H1 (cell line): ENCODE measurements around the gene EPHA3. TPM values are rescaled to one million over a fixed set of nuclear protein-coding genes. Genes with fewer than 3 reads are reported as not detected.

Experiments used
- CTCF ChIA-PET: fragments of 300-600 bp; sonication (Branson Sonifier 250); formaldehyde crosslinking; loops from one replicate; lab custom pipeline; 2021; ENCODE audit not compliant: partially characterized antibody; lab: Charles Lee
- POLR2A ChIA-PET: fragments of 300-600 bp; sonication (Branson Sonifier 250); formaldehyde crosslinking; loops from one replicate; lab custom pipeline; 2021; ENCODE audit warnings: inconsistent platforms; ENCODE audit not compliant: partially characterized antibody; lab: Charles Lee
- DNase-seq, 2 experiments: peaks; one replicate each; pipeline versions ENCODE4 v3.0.0 to v3.0.0-alpha.2; 2010 to 2022; ENCODE audit warnings: low spot score in 2 of 2, low read depth in 1 of 2, mixed read lengths in 1 of 2
- FAIRE-seq: peaks from 2 replicates; lab custom pipeline; 2011; peaks lifted over from hg19 to GRCh38; lab: Jason Lieb, UNC
- H2AFZ ChIP-seq: 2 replicates; pipeline ENCODE4 v1.8.1; 2012; ENCODE audit warnings: low read length, inconsistent platforms
- H2AK5ac ChIP-seq: 2 replicates; pipeline ENCODE4 v1.6.1; 2013; ENCODE audit warnings: low read depth, low read length
- H2BK120ac ChIP-seq: replicated peaks from 2 replicates; pipeline ENCODE3; 2013; ENCODE audit warnings: low read depth, low read length, inconsistent platforms
- H2BK12ac ChIP-seq: 2 replicates; pipeline ENCODE4 v1.6.1; 2013; ENCODE audit warnings: low read depth, low read length
- H2BK15ac ChIP-seq: 2 replicates; pipeline ENCODE4 v1.6.1; 2013; ENCODE audit warnings: low read length
- H2BK20ac ChIP-seq: 2 replicates; pipeline ENCODE4 v1.6.1; 2013; ENCODE audit warnings: low read length
- H2BK5ac ChIP-seq: 2 replicates; pipeline ENCODE4 v1.6.1; 2013; ENCODE audit warnings: low read depth, low read length
- H3K14ac ChIP-seq: 2 replicates; pipeline ENCODE4 v1.6.1; 2013; ENCODE audit warnings: inconsistent platforms; ENCODE audit not compliant: insufficient read length
- H3K18ac ChIP-seq: 2 replicates; pipeline ENCODE4 v1.6.1; 2013; ENCODE audit warnings: low read length; ENCODE audit errors: extremely low read depth
- H3K23ac ChIP-seq: 2 replicates; pipeline ENCODE4 v1.6.1; 2013; ENCODE audit warnings: inconsistent platforms; ENCODE audit not compliant: insufficient read length
- H3K23me2 ChIP-seq: 2 replicates; pipeline ENCODE4 v1.6.1; 2013; ENCODE audit warnings: low read depth, low read length
- H3K27ac ChIP-seq: 2 replicates; pipeline ENCODE4 v1.6.1; 2011; ENCODE audit warnings: low read depth, low read length, inconsistent platforms
- H3K27me3 ChIP-seq, 4 experiments: replicated peaks in 1 of 4; 1 replicate in 1 of 4; 2 replicates in 3 of 4; pipeline versions ENCODE4 v1.6.1 to v1.8.1; 2011 to 2013; ENCODE audit warnings: low read length in 3 of 4, mild to moderate bottlenecking in 3 of 4, inconsistent platforms in 2 of 4, mixed read lengths in 2 of 4, moderate library complexity in 1 of 4; ENCODE audit not compliant: control insufficient read depth in 3 of 4, insufficient read depth in 3 of 4; ENCODE audit errors: extremely low read depth in 1 of 4
- H3K36me3 ChIP-seq, 4 experiments: 2 replicates each; pipeline versions ENCODE4 v1.6.1 to v1.8.1; 2011 to 2013; ENCODE audit warnings: mild to moderate bottlenecking in 4 of 4, low read length in 3 of 4, moderate library complexity in 2 of 4, control low read depth in 1 of 4, inconsistent platforms in 1 of 4; ENCODE audit not compliant: insufficient read depth in 4 of 4, control insufficient read depth in 2 of 4
- H3K4ac ChIP-seq: replicated peaks from 2 replicates; pipeline ENCODE3; 2013; ENCODE audit warnings: low read length, low read depth, mixed read lengths, inconsistent platforms; ENCODE audit not compliant: insufficient read length
- H3K4me1 ChIP-seq, 4 experiments: replicated peaks in 1 of 4; 1 replicate in 1 of 4; 2 replicates in 3 of 4; pipeline versions ENCODE4 v1.6.1 to v1.8.1; 2011 to 2013; ENCODE audit warnings: low read length in 3 of 4, inconsistent platforms in 2 of 4, mixed read lengths in 1 of 4; ENCODE audit not compliant: insufficient read depth in 4 of 4, control insufficient read depth in 3 of 4
- H3K4me2 ChIP-seq, 2 experiments: 2 replicates each; pipeline versions ENCODE4 v1.6.1 to v1.8.1; 2011 to 2013; ENCODE audit warnings: low read depth in 2 of 2, low read length in 2 of 2, control low read depth in 1 of 2, inconsistent platforms in 1 of 2, mild to moderate bottlenecking in 1 of 2; ENCODE audit not compliant: insufficient read depth in 1 of 2
- H3K4me3 ChIP-seq, 4 experiments: fragments of 200-600, 300-600 bp in 1 of 4; sonication (generic), shearing (Covaris generic), sonication (Bioruptor Twin) in 1 of 4; 2 replicates each; pipeline versions ENCODE4 v1.5.1 to v1.8.1; 2011 to 2016; ENCODE audit warnings: low read length in 4 of 4, low read depth in 3 of 4, control low read depth in 2 of 4, inconsistent platforms in 2 of 4, mild to moderate bottlenecking in 2 of 4, mixed read lengths in 1 of 4, moderate library complexity in 1 of 4; ENCODE audit not compliant: insufficient read depth in 2 of 4; ENCODE audit errors: extremely low read depth in 1 of 4
- H3K56ac ChIP-seq: replicated peaks from 2 replicates; pipeline ENCODE3; 2013; ENCODE audit warnings: low read depth, mild to moderate bottlenecking, mixed read lengths, low read length, inconsistent platforms; ENCODE audit not compliant: insufficient read length
- H3K79me1 ChIP-seq: 2 replicates; pipeline ENCODE4 v1.6.1; 2013; ENCODE audit warnings: low read depth, low read length, control low read depth
- H3K79me2 ChIP-seq, 2 experiments: 2 replicates each; pipeline versions ENCODE4 v1.6.1 to v1.8.1; 2012 to 2013; ENCODE audit warnings: low read length in 2 of 2, mild to moderate bottlenecking in 2 of 2, inconsistent platforms in 1 of 2; ENCODE audit not compliant: insufficient read depth in 2 of 2, control insufficient read depth in 1 of 2
- H3K9ac ChIP-seq, 4 experiments: replicated peaks in 1 of 4; 1 replicate in 1 of 4; 2 replicates in 3 of 4; pipeline versions ENCODE4 v1.6.1 to v1.8.1; 2011 to 2013; ENCODE audit warnings: low read depth in 3 of 4, low read length in 3 of 4, control low read depth in 2 of 4, mild to moderate bottlenecking in 2 of 4, moderate library complexity in 2 of 4, inconsistent platforms in 1 of 4; ENCODE audit errors: extremely low read depth in 1 of 4
- H3K9me3 ChIP-seq, 2 experiments: 2 replicates each; pipeline versions ENCODE4 v1.6.1 to v1.8.1; 2012 to 2013; ENCODE audit warnings: mild to moderate bottlenecking in 2 of 2, moderate library complexity in 2 of 2, control low read depth in 1 of 2, inconsistent platforms in 1 of 2, low read depth in 1 of 2, low read length in 1 of 2, mixed read lengths in 1 of 2; ENCODE audit not compliant: insufficient read depth in 2 of 2
- H4K20me1 ChIP-seq, 2 experiments: replicated peaks in 1 of 2; 2 replicates each; pipeline versions ENCODE3 to v1.8.1; 2011 to 2013; ENCODE audit warnings: inconsistent platforms in 2 of 2, low read length in 2 of 2, mild to moderate bottlenecking in 1 of 2; ENCODE audit not compliant: insufficient read depth in 2 of 2, control insufficient read depth in 1 of 2
- H4K5ac ChIP-seq: 2 replicates; pipeline ENCODE4 v1.6.1; 2013; ENCODE audit warnings: low read length, low read depth, mixed read lengths, inconsistent platforms; ENCODE audit not compliant: insufficient read length
- H4K8ac ChIP-seq: 2 replicates; pipeline ENCODE4 v1.8.0; 2013; ENCODE audit warnings: mild to moderate bottlenecking, moderate library complexity, low read length, inconsistent platforms; ENCODE audit not compliant: insufficient read depth; ENCODE audit errors: extremely low read depth
- H4K91ac ChIP-seq: replicated peaks from 2 replicates; pipeline ENCODE3; 2013; ENCODE audit warnings: low read length, mixed read lengths, inconsistent platforms; ENCODE audit not compliant: insufficient read length
- EP300 ChIP-seq, 2 experiments: IDR thresholded peaks; 1 replicate in 1 of 2; 2 replicates in 1 of 2; pipeline ENCODE4 v1.6.1; 2011 to 2012; ENCODE audit warnings: low read depth in 2 of 2, low read length in 2 of 2, mild to moderate bottlenecking in 2 of 2, borderline replicate concordance in 1 of 2, inconsistent platforms in 1 of 2, moderate library complexity in 1 of 2
- HDAC2 ChIP-seq, 2 experiments: fragments of 300-600 bp in 1 of 2; sonication (generic) in 1 of 2; IDR thresholded peaks; 2 replicates each; pipeline ENCODE4 v1.6.1; 2011 to 2012; ENCODE audit warnings: low read depth in 2 of 2, low read length in 2 of 2, mild to moderate bottlenecking in 2 of 2, moderate library complexity in 2 of 2, borderline replicate concordance in 1 of 2, inconsistent platforms in 1 of 2
- NANOG ChIP-seq: IDR thresholded peaks from 2 replicates; pipeline ENCODE4 v1.6.1; 2011; ENCODE audit warnings: low read length, low read depth, mild to moderate bottlenecking, inconsistent platforms; ENCODE audit not compliant: insufficient read depth, poor library complexity, severe bottlenecking
- POU5F1 ChIP-seq: IDR thresholded peaks from 2 replicates; pipeline ENCODE4 v1.6.1; 2011; ENCODE audit warnings: low read depth, mild to moderate bottlenecking, low read length, moderate library complexity
- RAD21 ChIP-seq, 2 experiments: IDR thresholded peaks in 1 of 2; conservative IDR thresholded peaks in 1 of 2; 2 replicates each; pipeline ENCODE4 v1.6.1; 2011; ENCODE audit warnings: low read depth in 2 of 2, low read length in 2 of 2, improper control_type of control experiment in 1 of 2, inconsistent platforms in 1 of 2, mild to moderate bottlenecking in 1 of 2, moderate library complexity in 1 of 2
- SP1 ChIP-seq: IDR thresholded peaks from 2 replicates; pipeline ENCODE4 v1.6.1; 2011; ENCODE audit warnings: low read depth, low read length
- WGBS, 2 experiments: shearing (Covaris generic) in 1 of 2; methylation state at CpG; one replicate each; pipeline versions ENCODE4 v1.1.6 to v1.1.7; 2013 to 2015; ENCODE audit warnings: low lambda C conversion rate in 2 of 2, mixed read lengths in 2 of 2, inconsistent platforms in 1 of 2, low coverage in 1 of 2, missing lambda C conversion rate in 1 of 2; ENCODE audit not compliant: insufficient replicate concordance in 2 of 2, insufficient coverage in 1 of 2, insufficient read length in 1 of 2; ENCODE audit errors: extremely low coverage in 1 of 2, missing lambda C conversion rate in 1 of 2; 5-methylcytosine and 5-hydroxymethylcytosine counted together
- polyA plus RNA-seq, 7 experiments: library from polyadenylated mRNA; depleted of rRNA in 3 of 7; stranded (reverse) in 5 of 7; unstranded in 2 of 7; fragments of >200 nt in 5 of 7; fragments of 200-250 nt in 2 of 7; gene quantifications; 1 replicate in 5 of 7; 2 replicates in 1 of 7; 4 replicates in 1 of 7; pipeline versions ENCODE4 v1.2.1 to v1.2.3, GENCODE V29; 2011 to 2013; ENCODE audit warnings: missing spikeins in 2 of 7, mixed read lengths in 2 of 7
- total RNA-seq: library from RNA; stranded (reverse); fragmentation: NEBNext Ultra II Directional; extraction: Animal tissue kit (Norgen Biotek cat#: 25700); gene quantifications from 2 replicates; pipeline ENCODE4 v1.2.1, GENCODE V29; 2021

EPHA3 gene
- total and polyA plus RNA-seq, 2 of the 8 experiments (the other 6 are each of a cell fraction or from before 2014, with no cell fraction given): 0.09 to 0.22 TPM

- no peak overlapping the region for H4K5ac ChIP-seq
- no peaks in the 10 kb centered on the region for H3K4me1 ChIP-seq
- no peak overlapping the region for H3K23ac ChIP-seq
- 80% methylated on average over 6 of the region's 6 CpGs; no CpG with 5 or more reads in 1 of the 2 experiments for WGBS, 2 experiments
- no peak overlapping the region for H2AFZ ChIP-seq
- no peak overlapping the region for H2BK20ac ChIP-seq
- H3K23me2 ChIP-seq: no peaks in the 10 kb centered on the region
- no peak overlapping the region for H2BK12ac ChIP-seq
- FAIRE-seq (no peak), DNase-seq (no peak)
- H3K4me2 ChIP-seq: no peak overlapping the region
- no peak overlapping the region for H3K14ac ChIP-seq
- no peak overlapping the region for H2BK120ac ChIP-seq
- H3K9me3 ChIP-seq: no peaks in the 10 kb centered on the region
- H3K56ac ChIP-seq: no peak overlapping the region
- no peak overlapping the region for H2BK15ac ChIP-seq
- no peaks in the 10 kb centered on the region for H4K20me1 ChIP-seq
- CTCF ChIA-PET: interaction anchor here (0.6 to 0.8 kb wide), 3 partner anchors 13 to 661 kb away, joined by 3 read pairs; no protein-coding TSS in a partner anchor
- POLR2A ChIA-PET: no interaction called here
- H3K27me3 ChIP-seq: no peaks in the 10 kb centered on the region
- no peaks in the 10 kb centered on the region for H3K79me1 ChIP-seq
- no peak overlapping the region for H2BK5ac ChIP-seq
- H3K9ac ChIP-seq: no peak overlapping the region
- H4K91ac ChIP-seq: no peak overlapping the region
- no peak overlapping the region for H3K4me3 ChIP-seq
- no peaks in the 10 kb centered on the region for H3K79me2 ChIP-seq
- no peaks in the 10 kb centered on the region for H3K36me3 ChIP-seq
- H3K27ac ChIP-seq: no peak overlapping the region
- no peak overlapping the region for H2AK5ac ChIP-seq
- H3K18ac ChIP-seq: no peak overlapping the region
- no peak overlapping the region for H3K4ac ChIP-seq
- no peak overlapping the region for H4K8ac ChIP-seq
- TF ChIP-seq NANOG (no peak), HDAC2 (IDR thresholded peaks at IDR 0.05; ENCODE audit: borderline replicate concordance in 1 of 2, low read depth in 2 of 2, low read length in 2 of 2) (no peak), RAD21 (IDR thresholded peaks at IDR 0.05 in 1 of 2, conservative IDR thresholded peaks at IDR 0.05 in 1 of 2; ENCODE audit: low read depth in 2 of 2, low read length in 2 of 2) (no peak), EP300 (IDR thresholded peaks at IDR 0.05; ENCODE audit: borderline replicate concordance in 1 of 2, low read depth in 2 of 2, low read length in 2 of 2) (no peak), POU5F1 (no peak), SP1 (no peak)
Measured at GRCh38 chr3:89315750-89316470, 208.5 kb downstream of the EPHA3 start.
